ENCODE results near the gene XRN2. TPM values are rescaled to one million over a fixed set of nuclear protein-coding genes. Genes with fewer than 3 reads are reported as not detected.

The XRN2 gene
- total and polyA plus RNA-seq, 4 donors = 20.9 to 40.3 (median 25.2) TPM

GRCh38 chr20:21386111-21386510 is 83.0 kb downstream of the XRN2 start:
- 97% methylated on average over 5 of the region's 5 CpGs for WGBS
- no peak overlapping the region for H3K27ac ChIP-seq (ENCODE audit: low read depth in 1 of 2, low read length in 2 of 2)
- peaks cover 3 to 13% (median 10%) of the 10 kb centered on the region in 4 donors for H3K4me1 ChIP-seq (ENCODE audit: control insufficient read depth in 4 of 4, insufficient read depth in 4 of 4, low read length in 3 of 4)
- peaks cover 3 to 59% (median 25%) of the 10 kb centered on the region in 4 donors for H3K36me3 ChIP-seq (ENCODE audit: control insufficient read depth in 4 of 4, insufficient read depth in 3 of 4, low read depth in 1 of 4, low read length in 3 of 4)
- no peak overlapping the region for H3K9ac ChIP-seq (ENCODE audit: low read depth in 1 of 2, low read length in 2 of 2)
- TF ChIP-seq NR2F2 (IDR thresholded peaks at IDR 0.05) (no peak), ZBTB33 (IDR thresholded peaks at IDR 0.05) (no peak), GABPA (IDR thresholded peaks at IDR 0.05 in 1 of 2, conservative IDR thresholded peaks at IDR 0.05 in 1 of 2) (no peak), SP1 (IDR thresholded peaks at IDR 0.05) (no peak), YY1 (IDR thresholded peaks at IDR 0.05) (no peak), MAX (IDR thresholded peaks at IDR 0.05) (no peak), JUND (IDR thresholded peaks at IDR 0.05) (no peak), FOXA2 (IDR thresholded peaks at IDR 0.05) (no peak), TAF1 (conservative IDR thresholded peaks at IDR 0.05) (no peak), EGR1 (IDR thresholded peaks at IDR 0.05; ENCODE audit: low read depth in 2 of 2) (no peak), REST (IDR thresholded peaks at IDR 0.05) (no peak), HNF4A (conservative IDR thresholded peaks at IDR 0.05) (no peak), ATF3 (IDR thresholded peaks at IDR 0.05) (no peak)
- DNase-seq (ENCODE audit: low spot score) = no peak
- no peak overlapping the region for H3K4me3 ChIP-seq (ENCODE audit: low read depth in 1 of 3, low read length in 3 of 3)
- no peaks in the 10 kb centered on the region for H3K9me3 ChIP-seq (ENCODE audit: control insufficient read depth in 4 of 4, low read length in 3 of 4)
- peaks cover 0 to 2% (median 0%) of the 10 kb centered on the region in 4 donors for H3K27me3 ChIP-seq (ENCODE audit: control insufficient read depth in 4 of 4, insufficient read depth in 4 of 4, low read length in 3 of 4)

GRCh38 chr20:21387528-21387927 is 84.4 kb downstream of the XRN2 start:
- H3K27me3 ChIP-seq (ENCODE audit: control insufficient read depth in 4 of 4, insufficient read depth in 4 of 4, low read length in 3 of 4) = peaks cover 0 to 5% (median 0%) of the 10 kb centered on the region in 4 donors
- no peak overlapping the region for H3K27ac ChIP-seq (ENCODE audit: low read depth in 1 of 2, low read length in 2 of 2)
- peaks cover 3 to 48% (median 20%) of the 10 kb centered on the region in 4 donors for H3K36me3 ChIP-seq (ENCODE audit: control insufficient read depth in 4 of 4, insufficient read depth in 3 of 4, low read depth in 1 of 4, low read length in 3 of 4)
- no peaks in the 10 kb centered on the region for H3K9me3 ChIP-seq (ENCODE audit: control insufficient read depth in 4 of 4, low read length in 3 of 4)
- H3K4me3 ChIP-seq (ENCODE audit: low read depth in 1 of 3, low read length in 3 of 3) = no peak overlapping the region
- H3K9ac ChIP-seq (ENCODE audit: low read depth in 1 of 2, low read length in 2 of 2) = no peak overlapping the region
- peaks cover 7 to 17% (median 11%) of the 10 kb centered on the region in 4 donors for H3K4me1 ChIP-seq (ENCODE audit: control insufficient read depth in 4 of 4, insufficient read depth in 4 of 4, low read length in 3 of 4)
- DNase-seq (ENCODE audit: low spot score) = no peak
- TF ChIP-seq YY1 (IDR thresholded peaks at IDR 0.05) (no peak), TAF1 (conservative IDR thresholded peaks at IDR 0.05) (no peak), EGR1 (IDR thresholded peaks at IDR 0.05; ENCODE audit: low read depth in 2 of 2) (no peak), HNF4A (conservative IDR thresholded peaks at IDR 0.05) (no peak), ZBTB33 (IDR thresholded peaks at IDR 0.05) (no peak), MAX (IDR thresholded peaks at IDR 0.05) (no peak), HNF4G (IDR thresholded peaks at IDR 0.05) (no peak), CTCF (IDR thresholded peaks at IDR 0.05; ENCODE audit: low read depth, low read length, missing input control) (no peak), FOXA2 (IDR thresholded peaks at IDR 0.05) (no peak), JUND (IDR thresholded peaks at IDR 0.05) (no peak), NR2F2 (IDR thresholded peaks at IDR 0.05) (no peak), RAD21 (IDR thresholded peaks at IDR 0.05) (no peak), REST (IDR thresholded peaks at IDR 0.05) (no peak), GABPA (IDR thresholded peaks at IDR 0.05 in 1 of 2, conservative IDR thresholded peaks at IDR 0.05 in 1 of 2) (no peak), ATF3 (IDR thresholded peaks at IDR 0.05) (no peak)

All from liver (tissue), 9 donors.